K562 (cell line): ENCODE measurements around the gene CEP76. TPM values are rescaled to one million over a fixed set of nuclear protein-coding genes. Genes with fewer than 3 reads are reported as not detected.

Source experiments
- ATAC-seq: fragments of 200-7000 bp; cut with Tn5 transposase; 3 replicates; pipeline ENCODE4 v1.9.1; 2020; ENCODE audit warnings: moderate library complexity
- BruUV-seq: library from RNA; stranded (reverse); fragments of 400-500 nt; replicated peaks from 2 replicates; lab custom pipeline; 2021; lab: Mats Ljungman, UMichigan
- CTCF ChIA-PET: fragments of 300-600 bp; formaldehyde crosslinking; extraction: SDS; loops from one replicate; lab custom pipeline; 2021; ENCODE audit warnings: low intra/inter-chr PET ratio; lab: Yijun Ruan, JAX
- POLR2A ChIA-PET: fragments of 300-600, 350-650 bp; sonication (Branson Sonifier 250); formaldehyde crosslinking; extraction: SDS; loops from one replicate; lab custom pipeline; 2021; ENCODE audit warnings: antibody characterized with exemption, inconsistent platforms; lab: Yijun Ruan, JAX
- DNase-seq, 4 experiments: peaks; one replicate each; pipeline versions ENCODE4 v3.0.0 to v3.0.0-alpha.2; 2011 to 2018; ENCODE audit warnings: low spot score in 3 of 4, mixed read lengths in 3 of 4; ENCODE audit errors: extremely low read depth in 1 of 4
- FAIRE-seq: peaks from 2 replicates; lab custom pipeline; 2011; peaks lifted over from hg19 to GRCh38; lab: Jason Lieb, UNC
- H2AFZ ChIP-seq: 2 replicates; pipeline ENCODE4 v1.6.0; 2011; ENCODE audit warnings: low read depth, low read length, control low read depth, inconsistent platforms
- H3K27ac ChIP-seq: fragments of 200-600 bp; 3 replicates; pipeline ENCODE4 v1.8.0; 2011; ENCODE audit warnings: low read depth, mild to moderate bottlenecking, control low read depth, inconsistent platforms, low read length, moderate library complexity, mixed read lengths; ENCODE audit errors: extremely low read depth
- H3K27me3 ChIP-seq, 2 experiments: fragments of 300-600 bp in 1 of 2; 2 replicates in 1 of 2; 3 replicates in 1 of 2; pipeline versions ENCODE4 v1.6.0 to v1.8.0; 2011; ENCODE audit warnings: inconsistent platforms in 2 of 2, low read length in 2 of 2, mild to moderate bottlenecking in 1 of 2, mixed read lengths in 1 of 2, moderate library complexity in 1 of 2; ENCODE audit not compliant: control insufficient read depth in 2 of 2, insufficient read depth in 2 of 2
- H3K36me3 ChIP-seq: fragments of 300-600 bp; 3 replicates; pipeline ENCODE4 v1.8.0; 2011; ENCODE audit warnings: mild to moderate bottlenecking, low read length, inconsistent platforms; ENCODE audit not compliant: control insufficient read depth, insufficient read depth
- H3K4me1 ChIP-seq, 2 experiments: fragments of 200-600 bp in 1 of 2; replicated peaks in 1 of 2; 2 replicates in 1 of 2; 3 replicates in 1 of 2; pipeline versions ENCODE4 v1.5.1 to v1.8.0; 2011; ENCODE audit warnings: inconsistent platforms in 2 of 2, low read length in 2 of 2, mild to moderate bottlenecking in 1 of 2, mixed read lengths in 1 of 2, moderate library complexity in 1 of 2; ENCODE audit not compliant: control insufficient read depth in 2 of 2, insufficient read depth in 2 of 2
- H3K4me2 ChIP-seq: 2 replicates; pipeline ENCODE4 v1.6.1; 2011; ENCODE audit warnings: low read length, control low read depth, inconsistent platforms, mixed read lengths; ENCODE audit not compliant: insufficient read depth
- H3K4me3 ChIP-seq: fragments of 200-600 bp; sonication (generic), shearing (Covaris generic); 2 replicates; pipeline ENCODE4 v1.5.1; 2016; ENCODE audit warnings: control low read depth, inconsistent platforms
- H3K79me2 ChIP-seq: fragments of 200-600 bp; 3 replicates; pipeline ENCODE4 v1.8.0; 2011; ENCODE audit warnings: low read length, inconsistent platforms; ENCODE audit not compliant: control insufficient read depth, insufficient read depth
- H3K9ac ChIP-seq, 2 experiments: 2 replicates each; pipeline versions ENCODE4 v1.6.0 to v1.6.1; 2011; ENCODE audit warnings: low read depth in 2 of 2, low read length in 2 of 2, control low read depth in 1 of 2, inconsistent platforms in 1 of 2, mild to moderate bottlenecking in 1 of 2, mixed read lengths in 1 of 2; ENCODE audit not compliant: insufficient read depth in 1 of 2
- H3K9me1 ChIP-seq: one replicate; pipeline ENCODE4 v1.6.0; 2011; ENCODE audit warnings: inconsistent platforms, mild to moderate bottlenecking, low read length, moderate library complexity; ENCODE audit not compliant: control insufficient read depth, insufficient read depth
- H3K9me3 ChIP-seq: replicated peaks from 2 replicates; pipeline ENCODE4 v1.5.1; 2011; ENCODE audit warnings: low read depth, low read length, inconsistent platforms; ENCODE audit not compliant: control insufficient read depth, insufficient read depth
- H4K20me1 ChIP-seq: replicated peaks from 2 replicates; pipeline ENCODE4 v1.6.1; 2011; ENCODE audit warnings: low read length, inconsistent platforms, mixed read lengths; ENCODE audit not compliant: control insufficient read depth, insufficient read depth
- RAD21 ChIP-seq, 2 experiments: fragments of 250-450 bp in 1 of 2; fragments of 450-650 bp in 1 of 2; sonication (Bioruptor Pico) in 1 of 2; formaldehyde crosslinking in 1 of 2; IDR thresholded peaks in 1 of 2; conservative IDR thresholded peaks in 1 of 2; 2 replicates each; pipeline versions ENCODE4 v1.4.0 to v1.8.0; 2020 to 2022; ENCODE audit warnings: mild to moderate bottlenecking in 2 of 2, moderate library complexity in 1 of 2
- WGBS: fragments of 100-300 bp; shearing (Covaris generic); methylation state at CpG from one replicate; pipeline ENCODE4 v1.1.6; 2016; ENCODE audit warnings: low coverage, mixed read lengths; ENCODE audit not compliant: insufficient coverage; ENCODE audit errors: missing lambda C conversion rate; 5-methylcytosine and 5-hydroxymethylcytosine counted together
- in situ Hi-C: fragments of 300-500 bp; cut with MboI; formaldehyde crosslinking; loops from 4 replicates; pipeline ENCODE4 v1.15.0; 2018; ENCODE audit warnings: inconsistent platforms, mixed read lengths
- intact Hi-C: fragments of 100-400 bp; cut with micrococcal nuclease; formaldehyde crosslinking; loops from 2 replicates; pipeline ENCODE4 v1.14.2; 2022
- polyA plus RNA-seq, 8 experiments: library from polyadenylated mRNA; depleted of rRNA in 4 of 8; stranded (reverse) in 5 of 8; unstranded in 3 of 8; fragments of >200 nt; fragmentation: Nextera tagmentation in 2 of 8; fragmentation: Illumina TruSeq in 1 of 8; extraction: Ambion mirVana in 2 of 8; extraction: Trizol in 1 of 8; gene quantifications; 2 replicates each; pipeline versions ENCODE4 v1.2.1 to v1.2.3, GENCODE V29; 2011 to 2014; ENCODE audit warnings: inconsistent platforms in 1 of 8, missing spikeins in 1 of 8
- total RNA-seq, 7 experiments: library from RNA; depleted of rRNA in 6 of 7; stranded (reverse); fragments of >200 nt in 6 of 7; fragmentation: Illumina TruSeq in 2 of 7; extraction: Trizol in 2 of 7; gene quantifications; 2 replicates each; pipeline versions ENCODE4 v1.2.1 to v1.2.3, GENCODE V29; 2011 to 2021; ENCODE audit warnings: low replicate concordance in 1 of 7
- TF ChIP-seq, protein P1 (sequence below): fragments of 250-450 bp; sonication (Bioruptor Pico); IDR thresholded peaks from 2 replicates; pipeline ENCODE4 v1.5.0; 2020; ENCODE audit warnings: mild to moderate bottlenecking
- TF ChIP-seq, protein P2 (sequence below), 3 experiments: IDR thresholded peaks in 2 of 3; conservative IDR thresholded peaks in 1 of 3; 2 replicates each; pipeline ENCODE4 v1.5.1; 2011 to 2012; ENCODE audit warnings: low read length in 3 of 3, mild to moderate bottlenecking in 3 of 3, control low read depth in 2 of 3, improper control_type of control experiment in 1 of 3, inconsistent platforms in 1 of 3, low read depth in 1 of 3, mixed read lengths in 1 of 3, moderate library complexity in 1 of 3; ENCODE audit not compliant: insufficient read depth in 2 of 3

The CEP76 gene
- total and polyA plus RNA-seq, 9 of the 15 experiments (the other 6 are each of a cell fraction or from before 2014, with no cell fraction given) = 5.3 to 27.3 (median 19.3) TPM

- intact Hi-C loops = loop anchor here (10.0 kb wide), 1 partner anchor 417 kb away; no protein-coding TSS in a partner anchor
- ATAC-seq (peak; percentile 64), DNase-seq (peak in 1 of 4 experiments; percentile 14), FAIRE-seq (no peak)
- H3K9me1 ChIP-seq = no peaks in the 10 kb centered on the region
- no peak overlapping the region for H3K4me3 ChIP-seq
- no peak overlapping the region for H3K27ac ChIP-seq
- BruUV-seq = no TSS peak
- CTCF ChIA-PET = no interaction called here
- in situ Hi-C loops = no loop called here
- H2AFZ ChIP-seq = peak overlapping the region; percentile 29; the same call in 1 of the 2 replicates
- no peaks in the 10 kb centered on the region for H3K79me2 ChIP-seq
- TF ChIP-seq, protein P1, sequence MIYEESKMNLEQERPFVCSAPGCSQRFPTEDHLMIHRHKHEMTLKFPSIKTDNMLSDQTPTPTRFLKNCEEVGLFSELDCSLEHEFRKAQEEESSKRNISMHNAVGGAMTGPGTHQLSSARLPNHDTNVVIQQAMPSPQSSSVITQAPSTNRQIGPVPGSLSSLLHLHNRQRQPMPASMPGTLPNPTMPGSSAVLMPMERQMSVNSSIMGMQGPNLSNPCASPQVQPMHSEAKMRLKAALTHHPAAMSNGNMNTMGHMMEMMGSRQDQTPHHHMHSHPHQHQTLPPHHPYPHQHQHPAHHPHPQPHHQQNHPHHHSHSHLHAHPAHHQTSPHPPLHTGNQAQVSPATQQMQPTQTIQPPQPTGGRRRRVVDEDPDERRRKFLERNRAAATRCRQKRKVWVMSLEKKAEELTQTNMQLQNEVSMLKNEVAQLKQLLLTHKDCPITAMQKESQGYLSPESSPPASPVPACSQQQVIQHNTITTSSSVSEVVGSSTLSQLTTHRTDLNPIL (CRISPR knock-in tag) = no peak
- TF ChIP-seq RAD21 (CRISPR knock-in tag; conservative IDR thresholded peaks at IDR 0.05 in 1 of 2, IDR thresholded peaks at IDR 0.05 in 1 of 2) = peak in 1 of 2 experiments; percentile 38; a peak in 2 of 4 replicates
- TF ChIP-seq, protein P2, sequence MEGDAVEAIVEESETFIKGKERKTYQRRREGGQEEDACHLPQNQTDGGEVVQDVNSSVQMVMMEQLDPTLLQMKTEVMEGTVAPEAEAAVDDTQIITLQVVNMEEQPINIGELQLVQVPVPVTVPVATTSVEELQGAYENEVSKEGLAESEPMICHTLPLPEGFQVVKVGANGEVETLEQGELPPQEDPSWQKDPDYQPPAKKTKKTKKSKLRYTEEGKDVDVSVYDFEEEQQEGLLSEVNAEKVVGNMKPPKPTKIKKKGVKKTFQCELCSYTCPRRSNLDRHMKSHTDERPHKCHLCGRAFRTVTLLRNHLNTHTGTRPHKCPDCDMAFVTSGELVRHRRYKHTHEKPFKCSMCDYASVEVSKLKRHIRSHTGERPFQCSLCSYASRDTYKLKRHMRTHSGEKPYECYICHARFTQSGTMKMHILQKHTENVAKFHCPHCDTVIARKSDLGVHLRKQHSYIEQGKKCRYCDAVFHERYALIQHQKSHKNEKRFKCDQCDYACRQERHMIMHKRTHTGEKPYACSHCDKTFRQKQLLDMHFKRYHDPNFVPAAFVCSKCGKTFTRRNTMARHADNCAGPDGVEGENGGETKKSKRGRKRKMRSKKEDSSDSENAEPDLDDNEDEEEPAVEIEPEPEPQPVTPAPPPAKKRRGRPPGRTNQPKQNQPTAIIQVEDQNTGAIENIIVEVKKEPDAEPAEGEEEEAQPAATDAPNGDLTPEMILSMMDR (IDR thresholded peaks at IDR 0.05 in 2 of 3, conservative IDR thresholded peaks at IDR 0.05 in 1 of 3; ENCODE audit: insufficient read depth in 2 of 3, low read depth in 1 of 3, low read length in 3 of 3) = peak in 2 of 3 experiments; percentile 21 to 32; a peak in 3 of 6 replicates
- no peaks in the 10 kb centered on the region for H3K27me3 ChIP-seq
- no peaks in the 10 kb centered on the region for H4K20me1 ChIP-seq
- H3K9ac ChIP-seq = no peak overlapping the region
- WGBS = 67% methylated on average over 18 of the region's 19 CpGs
- H3K4me2 ChIP-seq = no peak overlapping the region
- H3K36me3 ChIP-seq = no peaks in the 10 kb centered on the region
- H3K4me1 ChIP-seq = peaks cover 3 to 8% of the 10 kb centered on the region in 2 experiments; a peak in 4 of 5 replicates
- no peaks in the 10 kb centered on the region for H3K9me3 ChIP-seq
- POLR2A ChIA-PET = interaction anchor here (0.7 to 2.1 kb wide), 7 partner anchors 13 to 223 kb away, joined by 3 to 5 read pairs (median 3); partner anchors contain the start of gene PTPN2
Observed at GRCh38 chr18:12737243-12737902, 34.9 kb upstream of the CEP76 start.
